22Rv1 (cell line): ENCODE data around the gene HTRA1.

Experiments
- H3K27ac ChIP-seq: fragments of 450-650 bp; 2 replicates; pipeline ENCODE4 v1.5.1; 2017
- CTCF ChIP-seq: fragments of 450-650 bp; IDR thresholded peaks from 2 replicates; pipeline ENCODE4 v1.5.1; 2017; ENCODE audit warnings: mild to moderate bottlenecking
- ZFX ChIP-seq: fragments of 450-650 bp; IDR thresholded peaks from 2 replicates; pipeline ENCODE4 v1.6.1; 2017; ENCODE audit warnings: antibody characterized with exemption, borderline replicate concordance

HTRA1 gene

GRCh38 chr10:122561792-122562191 lies 100.4 kb downstream of the HTRA1 start:
- H3K27ac ChIP-seq, result no peak overlapping the region
- TF ChIP-seq ZFX, result no peak
- TF ChIP-seq CTCF, result no peak
